Measurements from ENCODE around the gene CD36. TPM values are rescaled to one million over a fixed set of nuclear protein-coding genes. Genes with fewer than 3 reads are reported as not detected.

CD36 gene
- total and polyA plus RNA-seq, 2 experiments from 2014 or later = 0.53 TPM; not detected in 1

- Histone ChIP-seq H3K79me2 (ENCODE audit: insufficient read depth) (no peaks in the 10 kb centered on the region), H3K4me2 (ENCODE audit: unreplicated experiment) (no peak overlapping the region), H3K9ac (no peak overlapping the region), H3K9me3 (ENCODE audit: low read depth) (no peaks in the 10 kb centered on the region), H3K4me1 (ENCODE audit: insufficient read depth) (peaks cover 2% of the 10 kb centered on the region), H3K27me3 (replicated peaks; ENCODE audit: insufficient read depth) (no peaks in the 10 kb centered on the region), H2AFZ (no peak overlapping the region), H3F3A (ENCODE audit: insufficient read depth) (peaks cover under 1% of the 10 kb centered on the region; the same call in 1 of the 2 replicates), H3K27ac (no peak overlapping the region), H3K9me2 (ENCODE audit: insufficient read depth) (no peaks in the 10 kb centered on the region), H3K4me3 (no peak overlapping the region), H4K20me1 (ENCODE audit: insufficient read depth) (no peaks in the 10 kb centered on the region), H3K36me3 (ENCODE audit: low read depth) (no peaks in the 10 kb centered on the region)
- in situ Hi-C loops (cut with MboI) = no loop called here
- no peak for DNase-seq
- WGBS, 2 experiments (ENCODE audit: low coverage in 1 of 2, low lambda C conversion rate in 2 of 2, missing lambda C conversion rate in 2 of 2) = 83 to 100% methylated on average over 1 of the region's 1 CpG
- TF ChIP-seq EZH2 (IDR thresholded peaks at IDR 0.05; ENCODE audit: insufficient read depth, poor library complexity, severe bottlenecking) = no peak
- no peak for TF ChIP-seq EZH2phosphoT487 (IDR thresholded peaks at IDR 0.05; ENCODE audit: insufficient read depth, low read depth)
Measured at GRCh38 chr7:80629023-80629422, 9.4 kb upstream of the CD36 start.

GRCh38 chr7:80630608-80631405 is 7.6 kb upstream of the CD36 start:
- no peak for TF ChIP-seq EZH2phosphoT487 (IDR thresholded peaks at IDR 0.05; ENCODE audit: insufficient read depth, low read depth)
- no peak for TF ChIP-seq EZH2 (IDR thresholded peaks at IDR 0.05; ENCODE audit: insufficient read depth, poor library complexity, severe bottlenecking)
- Histone ChIP-seq H3F3A (ENCODE audit: insufficient read depth) (peaks cover 18% of the 10 kb centered on the region), H3K4me3 (no peak overlapping the region), H3K9me3 (ENCODE audit: low read depth) (no peaks in the 10 kb centered on the region), H3K4me2 (ENCODE audit: unreplicated experiment) (no peak overlapping the region), H3K27ac (no peak overlapping the region), H4K20me1 (ENCODE audit: insufficient read depth) (no peaks in the 10 kb centered on the region), H3K9me2 (ENCODE audit: insufficient read depth) (no peaks in the 10 kb centered on the region), H2AFZ (peak overlapping the region; percentile 5; the same call in 1 of the 2 replicates), H3K36me3 (ENCODE audit: low read depth) (no peaks in the 10 kb centered on the region), H3K79me2 (ENCODE audit: insufficient read depth) (no peaks in the 10 kb centered on the region), H3K27me3 (replicated peaks; ENCODE audit: insufficient read depth) (no peaks in the 10 kb centered on the region), H3K4me1 (ENCODE audit: insufficient read depth) (peaks cover 20% of the 10 kb centered on the region), H3K9ac (no peak overlapping the region)
- no peak for DNase-seq
- 87% methylated on average over 7 of the region's 7 CpGs for WGBS, 2 experiments (ENCODE audit: low coverage in 1 of 2, low lambda C conversion rate in 2 of 2, missing lambda C conversion rate in 2 of 2)
- in situ Hi-C loops (cut with MboI) = no loop called here

- Histone ChIP-seq H3F3A (ENCODE audit: insufficient read depth) (peaks cover 24% of the 10 kb centered on the region), H3K9ac (no peak overlapping the region), H3K9me2 (ENCODE audit: insufficient read depth) (no peaks in the 10 kb centered on the region), H3K27ac (no peak overlapping the region), H3K4me1 (ENCODE audit: insufficient read depth) (peaks cover 26% of the 10 kb centered on the region), H3K4me3 (no peak overlapping the region), H3K79me2 (ENCODE audit: insufficient read depth) (no peaks in the 10 kb centered on the region), H3K4me2 (ENCODE audit: unreplicated experiment) (no peak overlapping the region), H3K27me3 (replicated peaks; ENCODE audit: insufficient read depth) (no peaks in the 10 kb centered on the region), H4K20me1 (ENCODE audit: insufficient read depth) (no peaks in the 10 kb centered on the region), H3K9me3 (ENCODE audit: low read depth) (no peaks in the 10 kb centered on the region), H2AFZ (peak overlapping the region; percentile 5; the same call in 1 of the 2 replicates), H3K36me3 (ENCODE audit: low read depth) (no peaks in the 10 kb centered on the region)
- TF ChIP-seq EZH2phosphoT487 (IDR thresholded peaks at IDR 0.05; ENCODE audit: insufficient read depth, low read depth) (no peak), EZH2 (IDR thresholded peaks at IDR 0.05; ENCODE audit: insufficient read depth, poor library complexity, severe bottlenecking) (no peak)
- no peak for DNase-seq
- in situ Hi-C loops (cut with MboI) = no loop called here
Measured at GRCh38 chr7:80631421-80631820, 7.0 kb upstream of the CD36 start.

- H4K20me1 ChIP-seq (ENCODE audit: insufficient read depth) = no peaks in the 10 kb centered on the region
- no peak overlapping the region for H3K4me3 ChIP-seq
- no peaks in the 10 kb centered on the region for H3K9me3 ChIP-seq (ENCODE audit: low read depth)
- H3K9ac ChIP-seq = no peak overlapping the region
- H3F3A ChIP-seq (ENCODE audit: insufficient read depth) = peaks cover 31% of the 10 kb centered on the region
- H2AFZ ChIP-seq = no peak overlapping the region
- H3K27me3 ChIP-seq (replicated peaks; ENCODE audit: insufficient read depth) = no peaks in the 10 kb centered on the region
- no peak for TF ChIP-seq EZH2phosphoT487 (IDR thresholded peaks at IDR 0.05; ENCODE audit: insufficient read depth, low read depth)
- no peak for TF ChIP-seq EZH2 (IDR thresholded peaks at IDR 0.05; ENCODE audit: insufficient read depth, poor library complexity, severe bottlenecking)
- no peaks in the 10 kb centered on the region for H3K36me3 ChIP-seq (ENCODE audit: low read depth)
- no peak overlapping the region for H3K4me2 ChIP-seq (ENCODE audit: unreplicated experiment)
- DNase-seq = no peak
- 81 to 95% methylated on average over 1 of the region's 1 CpG for WGBS, 2 experiments (ENCODE audit: low coverage in 1 of 2, low lambda C conversion rate in 2 of 2, missing lambda C conversion rate in 2 of 2)
- no peaks in the 10 kb centered on the region for H3K79me2 ChIP-seq (ENCODE audit: insufficient read depth)
- H3K4me1 ChIP-seq (ENCODE audit: insufficient read depth) = peaks cover 33% of the 10 kb centered on the region
- no peak overlapping the region for H3K27ac ChIP-seq
- in situ Hi-C loops (cut with MboI) = no loop called here
- no peaks in the 10 kb centered on the region for H3K9me2 ChIP-seq (ENCODE audit: insufficient read depth)
Measured at GRCh38 chr7:80632139-80632538, 6.3 kb upstream of the CD36 start.

Data from GM23248 (cell line).